ENCODE data around the gene NCKAP5.
"Not testable (repeated sequence)": the region's sequence is repeated elsewhere in the genome, so short reads cannot be mapped to it uniquely, and the experiment has no call there.

Gene NCKAP5

GRCh38 chr2:133476931-133477615 lies 91.2 kb downstream of the NCKAP5 start:
- no peak for DNase-seq
- no peak overlapping the region for H3K4me3 Mint-ChIP-seq
- H3K27me3 Mint-ChIP-seq = no peaks in the 10 kb centered on the region
- no peaks in the 10 kb centered on the region for H3K4me1 Mint-ChIP-seq (ENCODE audit: low read depth in 2 of 2)
- ATAC-seq (replicated peaks) = no peak
- H3K36me3 Mint-ChIP-seq (ENCODE audit: insufficient read depth) = no peaks in the 10 kb centered on the region
- no peak overlapping the region for H3K27ac Mint-ChIP-seq
- H3K9me3 Mint-ChIP-seq = peaks cover 8% of the 10 kb centered on the region in 2 donors

GRCh38 chr2:133476286-133476685 lies 92.0 kb downstream of the NCKAP5 start:
- Mint-ChIP-seq H3K27ac (no peak overlapping the region), H3K4me3 (no peak overlapping the region), H3K27me3 (no peaks in the 10 kb centered on the region), H3K9me3 (peaks cover 8 to 9% of the 10 kb centered on the region in 2 donors), H3K36me3 (ENCODE audit: insufficient read depth) (no peaks in the 10 kb centered on the region), H3K4me1 (ENCODE audit: low read depth in 2 of 2) (no peaks in the 10 kb centered on the region)
- DNase-seq (no peak), ATAC-seq (replicated peaks) (no peak)

GRCh38 chr2:133475610-133476009 lies 92.7 kb downstream of the NCKAP5 start:
- Mint-ChIP-seq H3K36me3 (ENCODE audit: insufficient read depth) (no peaks in the 10 kb centered on the region), H3K27me3 (no peaks in the 10 kb centered on the region), H3K9me3 (peaks cover 6 to 9% of the 10 kb centered on the region in 2 donors), H3K4me3 (no peak overlapping the region), H3K27ac (no peak overlapping the region), H3K4me1 (ENCODE audit: low read depth in 2 of 2) (no peaks in the 10 kb centered on the region)
- no peak for DNase-seq
- ATAC-seq (replicated peaks) = no peak

DNA sequence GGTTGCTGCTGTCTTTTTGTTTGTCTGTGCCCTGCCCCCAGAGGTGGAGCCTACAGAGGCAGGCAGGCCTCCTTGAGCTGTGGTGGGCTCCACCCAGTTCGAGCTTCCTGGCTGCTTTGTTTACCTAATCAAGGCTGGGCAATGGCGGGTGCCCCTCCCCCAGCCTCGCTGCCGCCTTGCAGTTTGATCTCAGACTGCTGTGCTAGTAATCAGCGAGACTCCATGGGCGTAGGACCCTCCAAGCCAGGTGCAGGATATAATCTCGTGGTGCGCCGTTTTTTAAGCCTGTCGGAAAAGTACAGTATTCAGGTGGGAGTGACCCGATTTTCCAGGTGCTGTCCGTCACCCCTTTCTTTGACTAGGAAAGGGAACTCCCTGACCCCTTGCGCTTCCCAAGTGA lies 97.8 kb downstream of the NCKAP5 start:
- H3K9me3 Mint-ChIP-seq; ATAC-seq (replicated peaks); H3K27me3 Mint-ChIP-seq; H3K4me1 Mint-ChIP-seq (ENCODE audit: low read depth in 2 of 2); H3K27ac Mint-ChIP-seq; H3K4me3 Mint-ChIP-seq; DNase-seq; H3K36me3 Mint-ChIP-seq (ENCODE audit: insufficient read depth): not testable (repeated sequence)

DNA sequence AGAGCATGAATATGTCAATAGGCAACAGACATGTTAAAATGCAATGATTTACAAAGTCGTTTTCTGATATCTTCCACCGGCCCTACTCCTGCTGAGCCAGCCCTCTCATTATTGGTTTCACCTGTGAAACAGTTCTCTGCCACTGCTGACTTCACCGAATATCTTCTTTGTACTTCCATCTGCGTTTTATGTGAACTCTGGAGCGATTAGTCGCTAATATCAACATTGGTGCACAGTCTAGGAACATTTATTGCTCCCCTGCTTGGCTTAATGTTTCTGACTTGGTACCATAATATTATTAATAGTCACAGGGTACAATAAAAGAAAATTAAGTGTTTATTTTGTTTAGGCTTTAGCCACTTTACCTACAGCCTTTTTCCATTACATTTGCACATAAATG lies 105.5 kb downstream of the NCKAP5 start:
- Mint-ChIP-seq H3K4me1 (ENCODE audit: low read depth in 2 of 2) (no peaks in the 10 kb centered on the region), H3K36me3 (ENCODE audit: insufficient read depth) (no peaks in the 10 kb centered on the region), H3K9me3 (no peaks in the 10 kb centered on the region), H3K4me3 (no peak overlapping the region), H3K27me3 (no peaks in the 10 kb centered on the region), H3K27ac (no peak overlapping the region)
- ATAC-seq (replicated peaks) (no peak), DNase-seq (no peak)

- no peak overlapping the region for H3K4me3 Mint-ChIP-seq
- ATAC-seq (replicated peaks) (no peak), DNase-seq (no peak)
- H3K36me3 Mint-ChIP-seq (ENCODE audit: insufficient read depth) = no peaks in the 10 kb centered on the region
- no peaks in the 10 kb centered on the region for H3K4me1 Mint-ChIP-seq (ENCODE audit: low read depth in 2 of 2)
- H3K27me3 Mint-ChIP-seq = no peaks in the 10 kb centered on the region
- H3K27ac Mint-ChIP-seq = no peak overlapping the region
- H3K9me3 Mint-ChIP-seq = no peaks in the 10 kb centered on the region
These were observed 106.8 kb downstream of the NCKAP5 start for GRCh38 chr2:133461484-133461883.

DNA sequence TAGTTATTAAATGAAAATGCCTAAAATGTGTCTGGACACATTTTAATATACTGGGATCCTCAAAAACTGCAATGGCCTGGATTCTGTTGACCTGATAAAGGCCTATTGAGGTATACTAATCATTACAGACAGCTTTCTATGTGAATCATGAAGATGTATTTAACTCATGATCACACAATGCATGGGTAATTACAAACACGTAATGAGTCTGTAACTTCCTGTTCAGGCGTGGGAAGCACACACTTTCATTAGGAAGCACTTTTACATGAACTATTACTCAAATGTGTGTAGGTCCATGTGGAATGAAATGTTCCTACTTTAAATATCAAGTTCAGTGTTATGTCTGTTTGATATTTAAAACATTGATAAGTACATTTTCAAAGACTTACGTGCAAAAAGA lies 108.7 kb downstream of the NCKAP5 start:
- H3K4me3 Mint-ChIP-seq = no peak overlapping the region
- DNase-seq = no peak
- H3K4me1 Mint-ChIP-seq (ENCODE audit: low read depth in 2 of 2) = no peaks in the 10 kb centered on the region
- no peaks in the 10 kb centered on the region for H3K9me3 Mint-ChIP-seq
- H3K27ac Mint-ChIP-seq = no peak overlapping the region
- no peak for ATAC-seq (replicated peaks)
- no peaks in the 10 kb centered on the region for H3K27me3 Mint-ChIP-seq
- H3K36me3 Mint-ChIP-seq (ENCODE audit: insufficient read depth) = no peaks in the 10 kb centered on the region

DNA sequence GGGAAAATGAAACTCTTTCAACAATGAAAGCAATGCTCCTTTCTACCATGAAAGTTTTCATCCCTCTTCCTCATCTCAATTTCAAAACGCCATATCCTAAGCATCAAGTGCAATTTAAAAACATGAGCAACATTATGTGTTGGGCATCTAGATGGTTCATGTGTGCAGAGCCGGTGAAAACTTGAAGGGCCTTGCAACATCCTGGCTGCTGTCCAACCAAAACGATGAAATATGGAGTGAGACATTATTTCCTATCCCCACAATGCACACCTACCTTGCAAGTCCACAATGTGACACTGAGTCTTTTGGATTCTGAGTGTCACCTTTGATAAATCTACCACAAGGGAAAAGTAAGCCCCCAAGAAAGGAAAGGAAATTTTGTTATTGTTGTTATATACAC lies 110.0 kb downstream of the NCKAP5 start:
- Mint-ChIP-seq H3K9me3 (peaks cover 0 to 3% of the 10 kb centered on the region in 2 donors), H3K27me3 (no peaks in the 10 kb centered on the region), H3K27ac (no peak overlapping the region), H3K36me3 (ENCODE audit: insufficient read depth) (no peaks in the 10 kb centered on the region), H3K4me1 (ENCODE audit: low read depth in 2 of 2) (no peaks in the 10 kb centered on the region), H3K4me3 (no peak overlapping the region)
- DNase-seq (no peak), ATAC-seq (replicated peaks) (no peak)

DNA sequence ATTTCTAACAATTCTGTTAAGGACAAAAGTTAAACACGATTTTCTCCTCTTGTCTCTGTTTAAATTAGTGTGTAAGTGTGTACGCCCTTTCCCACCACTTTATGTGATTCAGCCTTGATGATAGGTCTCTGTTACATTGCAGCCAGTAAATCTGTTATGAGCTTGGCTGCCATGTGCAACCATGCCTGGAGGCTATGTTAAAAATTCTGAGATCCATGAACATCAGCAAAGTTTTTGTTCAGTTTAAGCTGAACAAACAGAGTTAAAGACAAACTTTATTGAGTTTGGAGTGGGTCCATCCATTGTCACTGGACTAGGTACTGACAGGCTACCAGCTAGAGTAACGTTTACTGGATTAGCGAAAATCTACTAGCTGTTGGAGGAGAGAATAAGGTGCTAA lies 110.4 kb downstream of the NCKAP5 start:
- no peak for DNase-seq
- Mint-ChIP-seq H3K4me1 (ENCODE audit: low read depth in 2 of 2) (no peaks in the 10 kb centered on the region), H3K36me3 (ENCODE audit: insufficient read depth) (no peaks in the 10 kb centered on the region), H3K27me3 (no peaks in the 10 kb centered on the region), H3K27ac (no peak overlapping the region), H3K9me3 (peaks cover 0 to 7% of the 10 kb centered on the region in 2 donors), H3K4me3 (no peak overlapping the region)
- no peak for ATAC-seq (replicated peaks)

- no peak for ATAC-seq (replicated peaks)
- H3K27me3 Mint-ChIP-seq = no peaks in the 10 kb centered on the region
- no peaks in the 10 kb centered on the region for H3K36me3 Mint-ChIP-seq (ENCODE audit: insufficient read depth)
- H3K4me3 Mint-ChIP-seq = no peak overlapping the region
- no peak for DNase-seq
- peaks cover 0 to 9% of the 10 kb centered on the region in 2 donors for H3K9me3 Mint-ChIP-seq
- H3K27ac Mint-ChIP-seq = no peak overlapping the region
- H3K4me1 Mint-ChIP-seq (ENCODE audit: low read depth in 2 of 2) = no peaks in the 10 kb centered on the region
These were observed 111.3 kb downstream of the NCKAP5 start for GRCh38 chr2:133456971-133457370.

GRCh38 chr2:133456156-133456555 lies 112.1 kb downstream of the NCKAP5 start:
- Mint-ChIP-seq H3K4me1 (ENCODE audit: low read depth in 2 of 2) (no peaks in the 10 kb centered on the region), H3K27me3 (no peaks in the 10 kb centered on the region), H3K27ac (no peak overlapping the region), H3K36me3 (ENCODE audit: insufficient read depth) (no peaks in the 10 kb centered on the region), H3K9me3 (peaks cover 2 to 9% of the 10 kb centered on the region in 2 donors), H3K4me3 (no peak overlapping the region)
- DNase-seq (no peak), ATAC-seq (replicated peaks) (no peak)

DNA sequence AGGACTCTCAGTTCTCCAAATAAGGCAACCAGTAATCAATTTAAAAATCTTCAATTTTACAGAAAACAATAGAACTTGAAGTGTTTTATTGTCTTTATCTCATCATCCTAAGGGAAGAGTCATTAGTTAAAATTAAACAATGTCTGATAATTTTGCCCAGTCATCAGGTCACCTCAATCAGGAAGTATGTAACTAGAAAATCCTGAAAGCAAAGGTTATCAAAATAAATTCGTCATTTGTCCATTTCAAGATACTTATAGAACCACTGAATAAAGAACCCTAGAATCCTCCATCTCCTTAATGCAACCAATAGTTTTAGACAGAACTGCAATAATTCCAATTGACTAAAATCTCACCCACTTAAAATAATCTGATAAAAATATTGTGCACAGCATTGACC lies 115.2 kb downstream of the NCKAP5 start:
- ATAC-seq (replicated peaks) (no peak), DNase-seq (no peak)
- no peaks in the 10 kb centered on the region for H3K27me3 Mint-ChIP-seq
- peaks cover 2 to 9% of the 10 kb centered on the region in 2 donors for H3K9me3 Mint-ChIP-seq
- no peaks in the 10 kb centered on the region for H3K4me1 Mint-ChIP-seq (ENCODE audit: low read depth in 2 of 2)
- no peaks in the 10 kb centered on the region for H3K36me3 Mint-ChIP-seq (ENCODE audit: insufficient read depth)
- H3K4me3 Mint-ChIP-seq = no peak overlapping the region
- H3K27ac Mint-ChIP-seq = no peak overlapping the region

DNA sequence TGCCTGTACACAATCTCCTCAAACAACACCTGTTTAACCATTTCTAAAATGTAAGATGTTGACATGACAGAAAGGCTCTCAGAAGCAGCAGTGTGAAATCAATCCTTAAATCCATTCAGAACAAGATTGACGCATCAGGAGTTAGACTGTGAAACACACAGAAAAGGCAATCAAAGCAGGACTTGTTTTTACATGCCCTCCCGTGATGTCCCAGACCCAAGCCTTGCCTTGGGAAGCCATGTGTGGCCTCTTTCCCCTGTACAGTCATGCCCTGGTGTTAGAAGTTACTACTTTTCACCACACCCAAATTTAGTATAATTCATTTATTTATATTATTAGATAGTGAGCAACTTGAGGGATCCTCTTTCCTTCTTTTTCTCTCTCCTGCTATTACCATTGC lies 115.7 kb downstream of the NCKAP5 start:
- Mint-ChIP-seq H3K27ac (no peak overlapping the region), H3K27me3 (no peaks in the 10 kb centered on the region), H3K4me1 (ENCODE audit: low read depth in 2 of 2) (no peaks in the 10 kb centered on the region), H3K4me3 (no peak overlapping the region), H3K36me3 (ENCODE audit: insufficient read depth) (no peaks in the 10 kb centered on the region), H3K9me3 (peaks cover 2 to 9% of the 10 kb centered on the region in 2 donors)
- DNase-seq (no peak), ATAC-seq (replicated peaks) (no peak)

- no peaks in the 10 kb centered on the region for H3K4me1 Mint-ChIP-seq (ENCODE audit: low read depth in 2 of 2)
- peaks cover 2 to 9% of the 10 kb centered on the region in 2 donors for H3K9me3 Mint-ChIP-seq
- DNase-seq (no peak), ATAC-seq (replicated peaks) (no peak)
- H3K27me3 Mint-ChIP-seq = no peaks in the 10 kb centered on the region
- no peak overlapping the region for H3K4me3 Mint-ChIP-seq
- no peaks in the 10 kb centered on the region for H3K36me3 Mint-ChIP-seq (ENCODE audit: insufficient read depth)
- no peak overlapping the region for H3K27ac Mint-ChIP-seq
These were observed 116.1 kb downstream of the NCKAP5 start for GRCh38 chr2:133452146-133452545.

DNA sequence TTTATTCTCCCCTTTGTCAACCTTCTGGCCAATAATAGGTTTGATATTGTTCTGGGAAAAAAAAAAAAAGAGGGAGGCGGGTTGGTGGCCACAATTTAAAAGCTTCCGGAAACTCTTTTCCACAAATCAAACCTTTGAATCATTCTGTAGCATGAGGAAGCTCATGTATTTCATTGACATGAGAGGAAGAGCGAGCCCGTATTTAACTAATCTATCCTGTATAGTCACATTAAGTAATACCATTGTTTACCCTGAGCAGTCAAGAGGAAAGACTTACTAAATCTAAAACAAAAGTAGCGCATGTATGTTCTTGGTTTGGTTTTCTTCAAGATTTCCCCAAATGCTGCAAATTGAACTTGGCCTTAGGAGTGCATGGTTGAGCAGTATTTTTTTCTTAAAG lies 120.1 kb downstream of the NCKAP5 start:
- no peak for ATAC-seq (replicated peaks)
- H3K4me1 Mint-ChIP-seq (ENCODE audit: low read depth in 2 of 2) = no peaks in the 10 kb centered on the region
- H3K36me3 Mint-ChIP-seq (ENCODE audit: insufficient read depth) = no peaks in the 10 kb centered on the region
- no peak overlapping the region for H3K4me3 Mint-ChIP-seq
- H3K27ac Mint-ChIP-seq = no peak overlapping the region
- no peaks in the 10 kb centered on the region for H3K27me3 Mint-ChIP-seq
- no peak for DNase-seq
- peaks cover 11 to 30% of the 10 kb centered on the region in 2 donors for H3K9me3 Mint-ChIP-seq
